H1 (cell line): Measurements from ENCODE around the gene IRF9. TPM values are rescaled to one million over a fixed set of nuclear protein-coding genes. Genes with fewer than 3 reads are reported as not detected.

Experiments used
- CTCF ChIA-PET: fragments of 300-600 bp; sonication (Branson Sonifier 250); formaldehyde crosslinking; loops from one replicate; lab custom pipeline; 2021; ENCODE audit not compliant: partially characterized antibody; lab: Charles Lee
- POLR2A ChIA-PET: fragments of 300-600 bp; sonication (Branson Sonifier 250); formaldehyde crosslinking; loops from one replicate; lab custom pipeline; 2021; ENCODE audit warnings: inconsistent platforms; ENCODE audit not compliant: partially characterized antibody; lab: Charles Lee
- DNase-seq, 2 experiments: peaks; one replicate each; pipeline versions ENCODE4 v3.0.0 to v3.0.0-alpha.2; 2010 to 2022; ENCODE audit warnings: low spot score in 2 of 2, low read depth in 1 of 2, mixed read lengths in 1 of 2
- FAIRE-seq: peaks from 2 replicates; lab custom pipeline; 2011; peaks lifted over from hg19 to GRCh38; lab: Jason Lieb, UNC
- H2AFZ ChIP-seq: 2 replicates; pipeline ENCODE4 v1.8.1; 2012; ENCODE audit warnings: low read length, inconsistent platforms
- H2AK5ac ChIP-seq: 2 replicates; pipeline ENCODE4 v1.6.1; 2013; ENCODE audit warnings: low read depth, low read length
- H2BK120ac ChIP-seq: replicated peaks from 2 replicates; pipeline ENCODE3; 2013; ENCODE audit warnings: low read depth, low read length, inconsistent platforms
- H2BK12ac ChIP-seq: 2 replicates; pipeline ENCODE4 v1.6.1; 2013; ENCODE audit warnings: low read depth, low read length
- H2BK15ac ChIP-seq: 2 replicates; pipeline ENCODE4 v1.6.1; 2013; ENCODE audit warnings: low read length
- H2BK20ac ChIP-seq: 2 replicates; pipeline ENCODE4 v1.6.1; 2013; ENCODE audit warnings: low read length
- H2BK5ac ChIP-seq: 2 replicates; pipeline ENCODE4 v1.6.1; 2013; ENCODE audit warnings: low read depth, low read length
- H3K14ac ChIP-seq: 2 replicates; pipeline ENCODE4 v1.6.1; 2013; ENCODE audit warnings: inconsistent platforms; ENCODE audit not compliant: insufficient read length
- H3K18ac ChIP-seq: 2 replicates; pipeline ENCODE4 v1.6.1; 2013; ENCODE audit warnings: low read length; ENCODE audit errors: extremely low read depth
- H3K23ac ChIP-seq: 2 replicates; pipeline ENCODE4 v1.6.1; 2013; ENCODE audit warnings: inconsistent platforms; ENCODE audit not compliant: insufficient read length
- H3K23me2 ChIP-seq: 2 replicates; pipeline ENCODE4 v1.6.1; 2013; ENCODE audit warnings: low read depth, low read length
- H3K27ac ChIP-seq: 2 replicates; pipeline ENCODE4 v1.6.1; 2011; ENCODE audit warnings: low read depth, low read length, inconsistent platforms
- H3K27me3 ChIP-seq, 4 experiments: replicated peaks in 1 of 4; 1 replicate in 1 of 4; 2 replicates in 3 of 4; pipeline versions ENCODE4 v1.6.1 to v1.8.1; 2011 to 2013; ENCODE audit warnings: low read length in 3 of 4, mild to moderate bottlenecking in 3 of 4, inconsistent platforms in 2 of 4, mixed read lengths in 2 of 4, moderate library complexity in 1 of 4; ENCODE audit not compliant: control insufficient read depth in 3 of 4, insufficient read depth in 3 of 4; ENCODE audit errors: extremely low read depth in 1 of 4
- H3K36me3 ChIP-seq, 4 experiments: 2 replicates each; pipeline versions ENCODE4 v1.6.1 to v1.8.1; 2011 to 2013; ENCODE audit warnings: mild to moderate bottlenecking in 4 of 4, low read length in 3 of 4, moderate library complexity in 2 of 4, control low read depth in 1 of 4, inconsistent platforms in 1 of 4; ENCODE audit not compliant: insufficient read depth in 4 of 4, control insufficient read depth in 2 of 4
- H3K4ac ChIP-seq: replicated peaks from 2 replicates; pipeline ENCODE3; 2013; ENCODE audit warnings: low read length, low read depth, mixed read lengths, inconsistent platforms; ENCODE audit not compliant: insufficient read length
- H3K4me1 ChIP-seq, 4 experiments: replicated peaks in 1 of 4; 1 replicate in 1 of 4; 2 replicates in 3 of 4; pipeline versions ENCODE4 v1.6.1 to v1.8.1; 2011 to 2013; ENCODE audit warnings: low read length in 3 of 4, inconsistent platforms in 2 of 4, mixed read lengths in 1 of 4; ENCODE audit not compliant: insufficient read depth in 4 of 4, control insufficient read depth in 3 of 4
- H3K4me2 ChIP-seq, 2 experiments: 2 replicates each; pipeline versions ENCODE4 v1.6.1 to v1.8.1; 2011 to 2013; ENCODE audit warnings: low read depth in 2 of 2, low read length in 2 of 2, control low read depth in 1 of 2, inconsistent platforms in 1 of 2, mild to moderate bottlenecking in 1 of 2; ENCODE audit not compliant: insufficient read depth in 1 of 2
- H3K4me3 ChIP-seq, 4 experiments: fragments of 200-600, 300-600 bp in 1 of 4; sonication (generic), shearing (Covaris generic), sonication (Bioruptor Twin) in 1 of 4; 2 replicates each; pipeline versions ENCODE4 v1.5.1 to v1.8.1; 2011 to 2016; ENCODE audit warnings: low read length in 4 of 4, low read depth in 3 of 4, control low read depth in 2 of 4, inconsistent platforms in 2 of 4, mild to moderate bottlenecking in 2 of 4, mixed read lengths in 1 of 4, moderate library complexity in 1 of 4; ENCODE audit not compliant: insufficient read depth in 2 of 4; ENCODE audit errors: extremely low read depth in 1 of 4
- H3K56ac ChIP-seq: replicated peaks from 2 replicates; pipeline ENCODE3; 2013; ENCODE audit warnings: low read depth, mild to moderate bottlenecking, mixed read lengths, low read length, inconsistent platforms; ENCODE audit not compliant: insufficient read length
- H3K79me1 ChIP-seq: 2 replicates; pipeline ENCODE4 v1.6.1; 2013; ENCODE audit warnings: low read depth, low read length, control low read depth
- H3K79me2 ChIP-seq, 2 experiments: 2 replicates each; pipeline versions ENCODE4 v1.6.1 to v1.8.1; 2012 to 2013; ENCODE audit warnings: low read length in 2 of 2, mild to moderate bottlenecking in 2 of 2, inconsistent platforms in 1 of 2; ENCODE audit not compliant: insufficient read depth in 2 of 2, control insufficient read depth in 1 of 2
- H3K9ac ChIP-seq, 4 experiments: replicated peaks in 1 of 4; 1 replicate in 1 of 4; 2 replicates in 3 of 4; pipeline versions ENCODE4 v1.6.1 to v1.8.1; 2011 to 2013; ENCODE audit warnings: low read depth in 3 of 4, low read length in 3 of 4, control low read depth in 2 of 4, mild to moderate bottlenecking in 2 of 4, moderate library complexity in 2 of 4, inconsistent platforms in 1 of 4; ENCODE audit errors: extremely low read depth in 1 of 4
- H3K9me3 ChIP-seq, 2 experiments: 2 replicates each; pipeline versions ENCODE4 v1.6.1 to v1.8.1; 2012 to 2013; ENCODE audit warnings: mild to moderate bottlenecking in 2 of 2, moderate library complexity in 2 of 2, control low read depth in 1 of 2, inconsistent platforms in 1 of 2, low read depth in 1 of 2, low read length in 1 of 2, mixed read lengths in 1 of 2; ENCODE audit not compliant: insufficient read depth in 2 of 2
- H4K20me1 ChIP-seq, 2 experiments: replicated peaks in 1 of 2; 2 replicates each; pipeline versions ENCODE3 to v1.8.1; 2011 to 2013; ENCODE audit warnings: inconsistent platforms in 2 of 2, low read length in 2 of 2, mild to moderate bottlenecking in 1 of 2; ENCODE audit not compliant: insufficient read depth in 2 of 2, control insufficient read depth in 1 of 2
- H4K5ac ChIP-seq: 2 replicates; pipeline ENCODE4 v1.6.1; 2013; ENCODE audit warnings: low read length, low read depth, mixed read lengths, inconsistent platforms; ENCODE audit not compliant: insufficient read length
- H4K8ac ChIP-seq: 2 replicates; pipeline ENCODE4 v1.8.0; 2013; ENCODE audit warnings: mild to moderate bottlenecking, moderate library complexity, low read length, inconsistent platforms; ENCODE audit not compliant: insufficient read depth; ENCODE audit errors: extremely low read depth
- H4K91ac ChIP-seq: replicated peaks from 2 replicates; pipeline ENCODE3; 2013; ENCODE audit warnings: low read length, mixed read lengths, inconsistent platforms; ENCODE audit not compliant: insufficient read length
- ASH2L ChIP-seq: fragments of 200-600, 300-600 bp; sonication (generic); IDR thresholded peaks from one replicate; pipeline ENCODE4 v1.7.1; 2017; ENCODE audit warnings: low read length
- CBX8 ChIP-seq: fragments of 300-800, 300-1000 bp; sonication (generic); IDR thresholded peaks from 2 replicates; pipeline ENCODE4 v1.7.1; 2016; ENCODE audit warnings: low read depth, low read length, borderline replicate concordance
- CEBPB ChIP-seq: IDR thresholded peaks from 2 replicates; pipeline ENCODE4 v1.6.1; 2012; ENCODE audit warnings: low read depth, low read length
- KDM1A ChIP-seq: fragments of 200-600, 300-600 bp; sonication (generic); IDR thresholded peaks from 2 replicates; pipeline ENCODE4 v1.7.1; 2016; ENCODE audit warnings: mild to moderate bottlenecking, low read length, borderline replicate concordance
- PHF8 ChIP-seq: fragments of 200-600 bp; sonication (generic); conservative IDR thresholded peaks from 2 replicates; pipeline ENCODE4 v1.7.1; 2012; ENCODE audit warnings: low read depth, mild to moderate bottlenecking, inconsistent platforms, low read length, moderate library complexity
- SRF ChIP-seq: IDR thresholded peaks from 2 replicates; pipeline ENCODE4 v1.6.1; 2011; ENCODE audit warnings: mild to moderate bottlenecking, low read depth, low read length, moderate library complexity
- WGBS, 2 experiments: shearing (Covaris generic) in 1 of 2; methylation state at CpG; one replicate each; pipeline versions ENCODE4 v1.1.6 to v1.1.7; 2013 to 2015; ENCODE audit warnings: low lambda C conversion rate in 2 of 2, mixed read lengths in 2 of 2, inconsistent platforms in 1 of 2, low coverage in 1 of 2, missing lambda C conversion rate in 1 of 2; ENCODE audit not compliant: insufficient replicate concordance in 2 of 2, insufficient coverage in 1 of 2, insufficient read length in 1 of 2; ENCODE audit errors: extremely low coverage in 1 of 2, missing lambda C conversion rate in 1 of 2; 5-methylcytosine and 5-hydroxymethylcytosine counted together
- polyA plus RNA-seq, 7 experiments: library from polyadenylated mRNA; depleted of rRNA in 3 of 7; stranded (reverse) in 5 of 7; unstranded in 2 of 7; fragments of >200 nt in 5 of 7; fragments of 200-250 nt in 2 of 7; gene quantifications; 1 replicate in 5 of 7; 2 replicates in 1 of 7; 4 replicates in 1 of 7; pipeline versions ENCODE4 v1.2.1 to v1.2.3, GENCODE V29; 2011 to 2013; ENCODE audit warnings: missing spikeins in 2 of 7, mixed read lengths in 2 of 7
- total RNA-seq: library from RNA; stranded (reverse); fragmentation: NEBNext Ultra II Directional; extraction: Animal tissue kit (Norgen Biotek cat#: 25700); gene quantifications from 2 replicates; pipeline ENCODE4 v1.2.1, GENCODE V29; 2021

Gene IRF9
- total and polyA plus RNA-seq, 2 of the 8 experiments (the other 6 are each of a cell fraction or from before 2014, with no cell fraction given) = 11.4 to 13.2 TPM

- no peak for FAIRE-seq
- Histone ChIP-seq H4K8ac (no peak overlapping the region; the same call in 1 of the 2 replicates), H4K20me1 (peaks cover 0 to 19% of the 10 kb centered on the region in 2 experiments), H2BK5ac (peak overlapping the region; percentile 44; the same call in 1 of the 2 replicates), H2AK5ac (no peak overlapping the region), H3K56ac (no peak overlapping the region), H2BK12ac (no peak overlapping the region), H4K5ac (no peak overlapping the region), H3K4ac (no peak overlapping the region), H3K4me3 (peak overlapping the region; percentile 92 to 98 (median 96)), H2BK120ac (no peak overlapping the region)
- WGBS, 2 experiments = 19% methylated on average over 29 of the region's 29 CpGs; no CpG with 5 or more reads in 1 of the 2 experiments
- DNase-seq = no peak
- peak; percentile 9 for TF ChIP-seq ASH2L
- TF ChIP-seq PHF8 = 0 out of 2 replicates have a peak, but pooled peaks have one; percentile 11
- TF ChIP-seq CEBPB = no peak
- TF ChIP-seq KDM1A = no peak
- TF ChIP-seq CBX8 = no peak
- TF ChIP-seq SRF = no peak
- TF ChIP-seq, all 59 proteins: peak for 2
- ChIA-PET POLR2A (interaction anchor here (0.7 to 9.6 kb wide), 15 partner anchors 8 to 151 kb away, joined by 3 to 86 read pairs (median 5); partner anchors contain the start of genes DCAF11, DHRS1, IPO4 and IRF9), CTCF (interaction anchor here (0.8 to 3.7 kb wide), 9 partner anchors 9 to 90 kb away, joined by 3 to 24 read pairs (median 5); partner anchors contain the start of genes DCAF11, IRF9, NRL and PSME1)
- Histone ChIP-seq H3K23ac (no peak overlapping the region), H3K27me3 (no peaks in the 10 kb centered on the region), H2BK20ac (no peak overlapping the region), H3K9ac (peak overlapping the region; percentile 66 to 73 (median 69); a peak in 6 of 7 replicates), H3K9me3 (no peaks in the 10 kb centered on the region), H3K36me3 (peaks cover 14 to 40% (median 30%) of the 10 kb centered on the region in 4 experiments), H3K79me1 (peaks cover 11% of the 10 kb centered on the region; the same call in 1 of the 2 replicates), H3K4me2 (peak overlapping the region; percentile 83 to 96), H3K23me2 (peaks cover 10% of the 10 kb centered on the region), H2BK15ac (no peak overlapping the region), H3K18ac (no peak overlapping the region), H3K4me1 (peaks cover 0 to 10% (median 7%) of the 10 kb centered on the region in 4 experiments; a peak in 5 of 7 replicates), H3K27ac (0 out of 2 replicates have a peak overlapping the region, but pooled peaks have one; percentile 45), H4K91ac (peak overlapping the region; percentile 34), H2AFZ (no peak overlapping the region), H3K14ac (no peak overlapping the region), H3K79me2 (peaks cover 0 to 28% of the 10 kb centered on the region in 2 experiments; a peak in 3 of 4 replicates)
Observed at GRCh38 chr14:24147761-24148428, 13.2 kb upstream of the IRF9 start.
